Lung (tissue), 12 donors: ENCODE data around the gene RIC3. TPM values are rescaled to one million over a fixed set of nuclear protein-coding genes. Genes with fewer than 3 reads are reported as not detected.
A peak's percentile ranks its signal among the peaks of the same experiment; 100 is the strongest.

ENCODE experiments used
- ATAC-seq: fragments of 200-7000 bp; cut with Tn5 transposase; one replicate; pipeline ENCODE4 v1.9.1; 2020; ENCODE audit warnings: moderate number of reproducible peaks; ENCODE audit not compliant: insufficient read depth, low FRiP score
- DNase-seq, 3 donors: peaks; one replicate each; pipeline ENCODE4 v3.0.0-alpha.2; 2013 to 2017
- H3K27ac ChIP-seq, 2 donors: one replicate each; pipeline ENCODE4 v1.5.1; 2013; ENCODE audit warnings: mild to moderate bottlenecking in 2 of 2, moderate library complexity in 2 of 2, control low read depth in 1 of 2, inconsistent platforms in 1 of 2, low read depth in 1 of 2, low read length in 1 of 2
- H3K27me3 ChIP-seq, 3 donors: one replicate each; pipeline ENCODE4 v1.5.1; 2013; ENCODE audit warnings: low read length in 2 of 3; ENCODE audit not compliant: control insufficient read depth in 3 of 3, insufficient read depth in 3 of 3
- H3K36me3 ChIP-seq, 4 donors: one replicate each; pipeline ENCODE4 v1.5.1; 2013; ENCODE audit warnings: low read length in 4 of 4, mild to moderate bottlenecking in 1 of 4, moderate library complexity in 1 of 4; ENCODE audit not compliant: control insufficient read depth in 4 of 4, insufficient read depth in 4 of 4
- H3K4me1 ChIP-seq, 5 donors: one replicate each; pipeline ENCODE4 v1.5.1; 2013; ENCODE audit warnings: low read length in 5 of 5, mild to moderate bottlenecking in 2 of 5, moderate library complexity in 1 of 5; ENCODE audit not compliant: control insufficient read depth in 5 of 5, insufficient read depth in 5 of 5
- H3K4me3 ChIP-seq: one replicate; pipeline ENCODE4 v1.5.1; 2013; ENCODE audit warnings: mild to moderate bottlenecking, control low read depth, moderate library complexity
- H3K9ac ChIP-seq, 2 donors: one replicate each; pipeline ENCODE4 v1.5.1; 2013; ENCODE audit warnings: low read length in 2 of 2, control low read depth in 1 of 2; ENCODE audit not compliant: insufficient read depth in 1 of 2
- H3K9me3 ChIP-seq, 4 donors: one replicate each; pipeline ENCODE4 v1.5.1; 2013; ENCODE audit warnings: low read length in 3 of 4, mild to moderate bottlenecking in 1 of 4, moderate library complexity in 1 of 4; ENCODE audit not compliant: control insufficient read depth in 4 of 4, insufficient read depth in 3 of 4
- CTCF ChIP-seq: IDR thresholded peaks from 2 replicates; pipeline ENCODE4 v1.5.1; 2012; ENCODE audit warnings: mild to moderate bottlenecking; ENCODE audit errors: control extremely low read depth, extremely low read depth
- WGBS, 2 donors: extraction: QIAGEN DNeasy Blood & Tissue Kit; methylation state at CpG; one replicate each; pipeline ENCODE4 v1.1.7; 2013; 5-methylcytosine and 5-hydroxymethylcytosine counted together
- polyA plus RNA-seq, 2 donors: library from polyadenylated mRNA; stranded (reverse); fragments of 200-250 nt; gene quantifications; one replicate each; pipeline ENCODE4 v1.2.1, GENCODE V29; 2013
- total RNA-seq, 2 donors: library from RNA; depleted of rRNA in 1 of 2; stranded (reverse); fragments of >200 nt in 1 of 2; gene quantifications; one replicate each; pipeline ENCODE4 v1.2.1, GENCODE V29; 2014 to 2021
- donor health status: control.
- donor health status: control.
- donor health status: Bipolar disorder and iron deficiency.
- donor health status: healthy.
- donor health status: DM: yes; HTN: yes; CAD: no.

The RIC3 gene
- total and polyA plus RNA-seq, 4 donors = 2.0 to 10.2 (median 9.7) TPM

- WGBS, 2 donors = 88 to 89% methylated on average over 11 of the region's 11 CpGs
- H3K27me3 ChIP-seq = no peaks in the 10 kb centered on the region
- H3K9me3 ChIP-seq = peaks cover 0 to 3% (median 0%) of the 10 kb centered on the region in 4 donors
- ATAC-seq (no peak), DNase-seq (peak; percentile 74 to 87 (median 87))
- no peak for TF ChIP-seq CTCF
- H3K4me3 ChIP-seq = no peak overlapping the region
- H3K36me3 ChIP-seq = no peaks in the 10 kb centered on the region
- H3K4me1 ChIP-seq = peaks cover 0 to 43% (median 8%) of the 10 kb centered on the region in 5 donors
- no peak overlapping the region for H3K9ac ChIP-seq
- no peak overlapping the region for H3K27ac ChIP-seq
Observed at GRCh38 chr11:8202516-8203413, 33.9 kb upstream of the RIC3 start.

GRCh38 chr11:8201644-8202365 is 33.0 kb upstream of the RIC3 start:
- peaks cover 0 to 3% (median 0%) of the 10 kb centered on the region in 4 donors for H3K9me3 ChIP-seq
- TF ChIP-seq CTCF = no peak
- 46 to 49% methylated on average over 4 of the region's 4 CpGs for WGBS, 2 donors
- H3K9ac ChIP-seq = no peak overlapping the region
- DNase-seq (peak in 2 of 3 donors; percentile 34 to 45), ATAC-seq (no peak)
- H3K27me3 ChIP-seq = no peaks in the 10 kb centered on the region
- H3K4me3 ChIP-seq = no peak overlapping the region
- H3K27ac ChIP-seq = no peak overlapping the region
- peaks cover 0 to 38% (median 4%) of the 10 kb centered on the region in 5 donors for H3K4me1 ChIP-seq
- H3K36me3 ChIP-seq = no peaks in the 10 kb centered on the region

- TF ChIP-seq CTCF = no peak
- Histone ChIP-seq H3K4me3 (no peak overlapping the region), H3K36me3 (no peaks in the 10 kb centered on the region), H3K9me3 (peaks cover 0 to 3% (median 0%) of the 10 kb centered on the region in 4 donors), H3K27me3 (no peaks in the 10 kb centered on the region), H3K9ac (no peak overlapping the region), H3K27ac (no peak overlapping the region), H3K4me1 (peaks cover 0 to 25% (median 0%) of the 10 kb centered on the region in 5 donors)
- 77 to 81% methylated on average over 2 of the region's 2 CpGs for WGBS, 2 donors
- DNase-seq (no peak), ATAC-seq (no peak)
Observed at GRCh38 chr11:8199676-8200075, 30.9 kb upstream of the RIC3 start.
